Adrenal gland (tissue), 5 donors: Measurements from ENCODE around the gene MAML3.

ENCODE experiments used
- CTCF ChIP-seq, 6 experiments: fragments of 450-650 bp in 4 of 6; fragments of 200-600 bp in 2 of 6; sonication (generic) in 1 of 6; IDR thresholded peaks; 1 replicate in 5 of 6; 2 replicates in 1 of 6; pipeline versions ENCODE4 v1.5.1 to v1.8.0; 2016 to 2021; ENCODE audit warnings: antibody characterized with exemption in 6 of 6, mild to moderate bottlenecking in 2 of 6, moderate library complexity in 1 of 6
- POLR2A ChIP-seq, 2 donors: fragments of 450-650 bp; IDR thresholded peaks; one replicate each; pipeline ENCODE4 v1.6.1; 2017; ENCODE audit warnings: antibody characterized with exemption in 2 of 2, mild to moderate bottlenecking in 2 of 2, moderate library complexity in 1 of 2
- donor health status: DM: no; HTN: no; CAD: no.

GRCh38 chr4:139797287-139797686, 356.7 kb downstream of the MAML3 start:
- TF ChIP-seq POLR2A (IDR thresholded peaks at IDR 0.05) (no peak), CTCF (IDR thresholded peaks at IDR 0.05) (no peak)
